GM18909 (cell line): Measurements from ENCODE around the gene SLC16A7.

Experiments
- ATAC-seq: cut with Tn5 transposase; IDR thresholded peaks from one replicate; pipeline ENCODE4 v1.9.1; 2021; ENCODE audit warnings: mild to moderate bottlenecking; ENCODE audit not compliant: unreplicated experiment, poor library complexity

The SLC16A7 gene

GRCh38 chr12:59660148-59660547 is 64.3 kb downstream of the SLC16A7 start:
- no peak for ATAC-seq

- no peak for ATAC-seq
Observed at GRCh38 chr12:59660921-59661597, 65.2 kb downstream of the SLC16A7 start.

- no peak for ATAC-seq
Observed at GRCh38 chr12:59664495-59664894, 68.7 kb downstream of the SLC16A7 start.

GRCh38 chr12:59665701-59666100 is 69.9 kb downstream of the SLC16A7 start:
- ATAC-seq: no peak

GRCh38 chr12:59668674-59669073 is 72.8 kb downstream of the SLC16A7 start:
- no peak for ATAC-seq

- ATAC-seq: no peak
Observed at GRCh38 chr12:59672273-59672672, 76.4 kb downstream of the SLC16A7 start.

- ATAC-seq: no peak
Observed at GRCh38 chr12:59675461-59675860, 79.6 kb downstream of the SLC16A7 start.

GRCh38 chr12:59677857-59678256 is 82.0 kb downstream of the SLC16A7 start:
- ATAC-seq: no peak

GRCh38 chr12:59678759-59679411 is 83.1 kb downstream of the SLC16A7 start:
- ATAC-seq: no peak

- no peak for ATAC-seq
Observed at GRCh38 chr12:59689776-59690175, 93.9 kb downstream of the SLC16A7 start.

- no peak for ATAC-seq
Observed at GRCh38 chr12:59695379-59695778, 99.5 kb downstream of the SLC16A7 start.

GRCh38 chr12:59698600-59698999 is 102.8 kb downstream of the SLC16A7 start:
- ATAC-seq: no peak

- no peak for ATAC-seq
Observed at GRCh38 chr12:59699421-59700152, 103.8 kb downstream of the SLC16A7 start.

GRCh38 chr12:59700153-59700450 is 104.3 kb downstream of the SLC16A7 start:
- no peak for ATAC-seq

- ATAC-seq: no peak
Observed at GRCh38 chr12:59708064-59708463, 112.2 kb downstream of the SLC16A7 start.

- no peak for ATAC-seq
Observed at GRCh38 chr12:59708484-59708883, 112.7 kb downstream of the SLC16A7 start.

- no peak for ATAC-seq
Observed at GRCh38 chr12:59710004-59710628, 114.3 kb downstream of the SLC16A7 start.

- ATAC-seq: no peak
Observed at GRCh38 chr12:59710964-59711363, 115.1 kb downstream of the SLC16A7 start.

GRCh38 chr12:59715434-59715833 is 119.6 kb downstream of the SLC16A7 start:
- no peak for ATAC-seq

- ATAC-seq: no peak
Observed at GRCh38 chr12:59716043-59716442, 120.2 kb downstream of the SLC16A7 start.

GRCh38 chr12:59717436-59717835 is 121.6 kb downstream of the SLC16A7 start:
- no peak for ATAC-seq
